ENCODE data around the gene B4GALT2.
A peak's percentile ranks its signal among the peaks of the same experiment; 100 is the strongest.

The B4GALT2 gene, protein sequence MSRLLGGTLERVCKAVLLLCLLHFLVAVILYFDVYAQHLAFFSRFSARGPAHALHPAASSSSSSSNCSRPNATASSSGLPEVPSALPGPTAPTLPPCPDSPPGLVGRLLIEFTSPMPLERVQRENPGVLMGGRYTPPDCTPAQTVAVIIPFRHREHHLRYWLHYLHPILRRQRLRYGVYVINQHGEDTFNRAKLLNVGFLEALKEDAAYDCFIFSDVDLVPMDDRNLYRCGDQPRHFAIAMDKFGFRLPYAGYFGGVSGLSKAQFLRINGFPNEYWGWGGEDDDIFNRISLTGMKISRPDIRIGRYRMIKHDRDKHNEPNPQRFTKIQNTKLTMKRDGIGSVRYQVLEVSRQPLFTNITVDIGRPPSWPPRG

DNA sequence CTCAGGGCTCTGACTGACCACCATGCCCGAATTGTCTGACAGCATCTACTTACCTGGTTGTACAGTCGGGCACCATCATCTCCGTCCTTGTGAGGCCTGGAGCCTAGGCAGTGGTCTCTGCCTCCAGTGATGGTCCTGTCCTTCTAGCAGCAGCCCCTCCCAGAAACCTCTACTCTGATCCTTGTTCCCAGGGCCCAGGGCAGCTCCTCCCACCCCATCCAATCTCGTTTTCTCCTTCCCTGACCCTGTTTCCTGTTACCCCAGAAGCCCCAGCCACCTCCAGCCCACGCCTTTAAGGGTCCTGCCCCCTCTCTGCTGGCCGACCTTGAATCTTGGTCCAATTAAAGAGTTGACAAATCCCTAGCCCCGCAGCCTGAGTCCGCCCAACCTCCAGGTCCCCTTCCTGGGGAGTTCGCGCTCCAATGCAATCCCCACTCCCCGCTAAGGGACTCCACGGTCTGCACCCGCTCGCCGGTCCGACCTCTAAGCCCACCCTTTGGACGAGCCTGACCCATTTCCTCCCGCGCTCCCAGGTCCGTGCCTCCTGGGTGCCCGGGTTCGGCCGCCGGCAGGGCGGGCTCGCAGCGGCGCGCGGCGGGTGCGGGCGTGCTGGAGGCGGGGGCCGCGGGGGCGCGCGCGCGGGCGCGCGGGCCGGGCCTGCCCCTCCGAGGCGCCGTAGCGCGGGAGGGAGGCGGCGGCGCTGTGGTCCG lies at the start of gene B4GALT2:
Gene B4GALT2 (plus strand): TSS at position 660 of the 710 bp plus-strand sequence. CDS start 1,951 bp downstream, outside the sequence.
- TF ChIP-seq ZNF274 (IDR thresholded peaks at IDR 0.05; ENCODE audit: low read depth, low read length): no peak
- H3K4me3 ChIP-seq (ENCODE audit: low read length): peak within 1 kb of the TSS; percentile 74

DNA sequence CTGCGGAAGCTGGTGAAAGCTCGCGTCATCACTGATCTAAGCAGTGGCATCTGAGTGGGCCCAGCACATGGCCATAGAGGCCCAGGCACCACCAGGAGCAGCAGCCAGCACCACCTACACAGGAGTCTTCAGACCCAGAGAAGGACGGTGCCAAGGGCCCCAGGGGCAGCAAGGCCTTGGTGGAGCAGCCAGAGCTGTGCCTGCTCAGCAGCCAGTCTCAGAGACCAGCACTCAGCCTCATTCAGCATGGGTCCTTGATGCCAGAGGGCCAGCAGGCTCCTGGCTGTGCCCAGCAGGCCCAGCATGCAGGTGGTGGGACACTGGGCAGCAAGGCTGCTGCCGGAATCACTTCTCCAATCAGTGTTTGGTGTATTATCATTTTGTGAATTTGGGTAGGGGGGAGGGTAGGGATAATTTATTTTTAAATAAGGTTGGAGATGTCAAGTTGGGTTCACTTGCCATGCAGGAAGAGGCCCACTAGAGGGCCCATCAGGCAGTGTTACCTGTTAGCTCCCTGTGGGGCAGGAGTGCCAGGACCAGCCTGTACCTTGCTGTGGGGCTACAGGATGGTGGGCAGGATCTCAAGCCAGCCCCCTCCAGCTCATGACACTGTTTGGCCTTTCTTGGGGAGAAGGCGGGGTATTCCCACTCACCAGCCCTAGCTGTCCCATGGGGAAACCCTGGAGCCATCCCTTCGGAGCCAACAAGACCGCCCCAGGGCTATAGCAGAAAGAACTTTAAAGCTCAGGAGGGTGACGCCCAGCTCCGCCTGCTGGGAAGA lies 48.7 kb upstream of the B4GALT2 start:
- H3K4me3 ChIP-seq (ENCODE audit: low read length): no peak overlapping the region
- TF ChIP-seq ZNF274 (IDR thresholded peaks at IDR 0.05; ENCODE audit: low read depth, low read length): no peak

DNA sequence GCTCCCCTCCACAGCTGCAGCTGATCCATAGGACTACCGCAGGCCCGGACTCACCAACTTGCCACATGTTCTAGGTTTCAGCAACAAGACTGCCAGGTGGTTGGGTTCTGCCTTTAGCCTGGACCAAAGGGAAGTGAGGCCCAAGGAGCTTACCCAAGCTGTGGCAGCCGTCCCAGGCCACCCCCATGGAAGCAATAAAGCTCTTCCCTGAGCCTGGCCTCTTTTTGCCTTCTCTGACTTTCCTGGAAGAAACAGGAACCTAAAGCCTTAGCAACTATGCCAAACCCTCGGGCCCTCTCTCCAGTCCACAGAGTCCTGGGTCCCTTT lies 48.1 kb upstream of the B4GALT2 start:
- no peak for TF ChIP-seq ZNF274 (IDR thresholded peaks at IDR 0.05; ENCODE audit: low read depth, low read length)
- H3K4me3 ChIP-seq (ENCODE audit: low read length): no peak overlapping the region

DNA sequence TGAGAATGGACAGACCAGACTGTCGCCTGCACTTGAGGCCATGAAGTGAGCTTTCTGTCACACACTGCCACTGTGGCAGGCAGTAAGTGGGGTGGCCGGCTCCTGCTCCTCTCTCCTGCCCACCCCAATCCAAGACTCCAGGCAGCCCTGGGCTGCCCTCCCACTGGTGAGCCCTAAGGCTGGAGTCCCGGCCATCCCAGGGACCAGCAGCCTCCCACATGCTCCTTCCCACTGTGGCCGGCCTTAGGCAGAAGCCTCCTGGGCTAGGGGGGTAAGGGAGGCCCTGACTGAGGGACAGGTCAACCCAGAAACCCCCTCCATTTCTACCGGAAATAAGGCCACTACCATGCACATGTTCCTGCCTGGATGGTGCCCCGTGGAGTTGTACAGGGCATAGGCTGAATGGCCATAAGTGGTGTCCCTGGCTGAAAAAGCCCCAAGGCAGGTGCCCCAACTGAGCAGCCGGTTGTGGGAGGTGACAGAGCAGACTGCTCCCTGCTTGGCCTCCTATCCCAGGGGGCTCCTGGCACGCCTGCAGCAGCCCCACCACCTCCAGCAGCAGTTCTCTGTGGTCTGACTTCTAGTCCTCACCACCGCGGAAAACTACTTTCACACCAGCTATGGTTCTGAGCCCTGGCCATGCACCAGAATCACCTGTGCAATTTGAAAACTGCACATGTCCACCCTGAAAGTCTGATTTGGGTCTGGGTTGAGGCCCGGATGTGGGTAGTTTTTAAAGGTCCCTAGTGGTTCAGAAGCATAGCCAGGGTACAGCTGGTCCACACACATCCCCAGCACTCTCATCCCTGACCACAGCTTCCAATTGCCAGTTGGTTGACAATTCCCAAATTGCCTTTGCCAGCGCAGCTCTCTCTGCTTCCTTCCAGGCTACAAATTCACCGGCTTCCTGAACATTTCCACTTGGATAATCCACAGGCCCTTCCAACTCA lies 47.0 kb upstream of the B4GALT2 start:
- H3K4me3 ChIP-seq (ENCODE audit: low read length): no peak overlapping the region
- TF ChIP-seq ZNF274 (IDR thresholded peaks at IDR 0.05; ENCODE audit: low read depth, low read length): no peak

DNA sequence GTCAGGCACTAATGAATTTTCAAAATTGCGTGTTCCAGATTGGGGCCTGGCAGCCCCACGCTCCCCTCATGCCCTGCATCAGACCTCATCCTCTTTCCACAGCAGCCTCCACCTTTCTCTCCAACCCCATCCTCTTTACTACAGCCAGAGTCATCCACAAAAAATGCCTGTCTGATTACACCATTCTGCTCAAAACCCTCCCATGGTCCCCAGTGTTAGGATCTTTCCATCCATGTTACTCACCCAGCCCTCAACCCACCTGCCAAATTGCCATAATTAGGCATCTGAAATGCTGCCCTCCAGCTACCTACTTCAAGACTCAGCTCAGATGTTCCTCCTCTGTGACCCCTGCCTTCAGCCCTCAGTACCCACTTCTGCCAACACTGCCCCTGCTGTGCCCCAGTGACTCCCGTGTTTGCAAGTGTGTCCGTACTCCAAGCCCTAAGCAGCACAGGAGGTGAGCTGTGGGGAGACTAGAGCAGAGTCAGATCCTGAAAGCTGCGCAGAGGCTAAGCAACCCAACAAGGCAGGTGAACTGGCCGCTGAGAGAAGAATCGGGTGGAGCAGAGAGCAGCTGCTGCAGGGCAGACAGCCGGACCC lies 46.1 kb upstream of the B4GALT2 start:
- TF ChIP-seq ZNF274 (IDR thresholded peaks at IDR 0.05; ENCODE audit: low read depth, low read length): no peak
- H3K4me3 ChIP-seq (ENCODE audit: low read length): no peak overlapping the region

DNA sequence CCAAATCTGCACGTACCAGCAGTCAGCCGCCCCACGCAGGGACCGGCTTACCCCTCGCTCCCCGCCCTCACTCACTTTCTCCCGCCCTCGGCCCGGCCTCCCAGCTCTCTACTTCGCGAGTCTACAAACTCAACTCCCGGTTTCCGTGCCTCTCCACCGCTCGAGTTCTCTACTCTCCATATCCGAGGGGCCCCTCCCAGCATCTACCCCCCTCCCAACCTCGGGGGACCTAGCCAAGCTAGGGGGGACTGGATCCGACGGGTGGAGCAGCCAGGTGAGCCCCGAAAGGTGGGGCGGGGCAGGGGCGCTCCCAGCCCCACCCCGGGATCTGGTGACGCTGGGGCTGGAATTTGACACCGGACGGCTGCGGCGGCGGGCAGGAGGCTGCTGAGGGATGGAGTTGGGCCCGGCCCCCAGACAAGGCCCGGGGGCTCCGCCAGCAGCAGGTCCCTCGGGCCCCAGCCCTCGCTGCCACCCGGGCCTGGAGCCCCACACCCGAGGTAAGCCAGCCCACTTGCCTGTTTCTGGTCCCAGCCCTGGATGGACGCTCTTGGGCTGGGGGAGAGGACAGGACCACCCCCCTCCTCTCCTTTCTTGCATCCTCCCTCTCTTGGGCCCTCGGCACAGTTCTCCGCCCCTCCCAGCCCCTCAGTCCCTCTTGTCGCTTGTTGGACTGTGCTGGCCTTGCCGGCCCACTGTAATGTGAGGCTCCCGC lies 45.5 kb upstream of the B4GALT2 start, which contains the start of gene ARTN:
Gene ARTN (plus strand): TSS at position 416 of the 715 bp plus-strand sequence. CDS start 1,856 bp downstream, outside the sequence.
- no peak for TF ChIP-seq ZNF274 (IDR thresholded peaks at IDR 0.05; ENCODE audit: low read depth, low read length)
- no peak within 1 kb of the TSS for H3K4me3 ChIP-seq (ENCODE audit: low read length)

DNA sequence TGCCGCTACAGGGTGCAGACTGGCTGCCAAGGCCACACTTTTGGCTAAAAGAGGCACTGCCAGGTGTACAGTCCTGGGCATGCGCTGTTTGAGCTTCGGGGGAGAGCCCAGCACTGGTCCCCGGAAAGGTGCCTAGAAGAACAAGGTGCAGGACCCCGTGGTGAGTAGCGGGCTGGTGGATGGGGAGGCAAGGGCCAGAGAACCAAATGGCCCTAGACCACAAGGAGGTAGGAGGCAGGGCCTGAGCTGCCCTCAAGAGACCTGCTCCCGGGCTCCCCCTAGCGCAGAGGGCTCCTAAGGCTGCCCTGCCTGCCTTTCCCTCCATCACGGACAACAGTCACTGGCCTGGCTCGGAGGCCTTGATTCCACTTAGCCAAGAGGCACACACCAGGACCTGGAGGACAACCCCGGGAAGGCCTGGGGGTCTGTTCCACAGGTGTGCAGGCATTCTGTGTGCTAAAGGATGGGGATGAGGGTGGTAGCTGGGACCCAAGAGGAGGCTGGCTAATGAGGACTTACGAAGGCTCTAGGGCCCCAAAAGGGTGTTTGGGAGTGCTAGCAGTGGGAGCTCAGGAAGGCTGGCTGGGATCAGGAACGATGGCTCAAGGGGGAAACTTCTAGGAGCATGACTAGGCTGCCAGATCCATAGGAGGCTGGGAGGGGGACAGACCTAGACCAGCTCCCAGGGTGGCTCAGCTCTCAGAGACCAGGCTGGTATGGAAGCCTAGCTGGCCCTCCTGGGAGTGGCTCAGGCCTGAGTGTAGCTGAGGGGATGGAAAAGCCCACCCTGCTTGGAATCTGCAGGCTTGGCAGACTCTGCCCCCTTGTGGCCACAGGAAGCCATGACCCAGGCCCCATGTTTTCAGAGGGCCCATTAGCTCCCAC lies 44.7 kb upstream of the B4GALT2 start:
- no peak for TF ChIP-seq ZNF274 (IDR thresholded peaks at IDR 0.05; ENCODE audit: low read depth, low read length)
- no peak overlapping the region for H3K4me3 ChIP-seq (ENCODE audit: low read length)

DNA sequence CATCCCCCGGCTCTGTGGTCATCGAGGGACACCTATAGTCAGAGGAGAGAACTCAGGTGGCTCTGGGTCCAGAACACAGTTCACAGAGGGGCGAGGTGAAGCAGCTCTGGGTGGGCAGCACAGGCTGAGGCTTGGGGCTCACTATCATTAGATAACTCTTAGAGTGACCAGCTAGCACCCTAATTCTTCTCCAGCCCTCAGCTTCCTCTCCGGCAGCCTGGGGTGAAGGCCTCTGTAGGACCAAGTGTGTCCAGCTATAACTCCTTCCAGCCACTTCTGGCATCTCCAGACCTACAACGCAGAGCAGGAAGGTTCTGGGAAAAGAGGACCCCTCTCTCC lies 44.1 kb upstream of the B4GALT2 start:
- no peak overlapping the region for H3K4me3 ChIP-seq (ENCODE audit: low read length)
- no peak for TF ChIP-seq ZNF274 (IDR thresholded peaks at IDR 0.05; ENCODE audit: low read depth, low read length)

DNA sequence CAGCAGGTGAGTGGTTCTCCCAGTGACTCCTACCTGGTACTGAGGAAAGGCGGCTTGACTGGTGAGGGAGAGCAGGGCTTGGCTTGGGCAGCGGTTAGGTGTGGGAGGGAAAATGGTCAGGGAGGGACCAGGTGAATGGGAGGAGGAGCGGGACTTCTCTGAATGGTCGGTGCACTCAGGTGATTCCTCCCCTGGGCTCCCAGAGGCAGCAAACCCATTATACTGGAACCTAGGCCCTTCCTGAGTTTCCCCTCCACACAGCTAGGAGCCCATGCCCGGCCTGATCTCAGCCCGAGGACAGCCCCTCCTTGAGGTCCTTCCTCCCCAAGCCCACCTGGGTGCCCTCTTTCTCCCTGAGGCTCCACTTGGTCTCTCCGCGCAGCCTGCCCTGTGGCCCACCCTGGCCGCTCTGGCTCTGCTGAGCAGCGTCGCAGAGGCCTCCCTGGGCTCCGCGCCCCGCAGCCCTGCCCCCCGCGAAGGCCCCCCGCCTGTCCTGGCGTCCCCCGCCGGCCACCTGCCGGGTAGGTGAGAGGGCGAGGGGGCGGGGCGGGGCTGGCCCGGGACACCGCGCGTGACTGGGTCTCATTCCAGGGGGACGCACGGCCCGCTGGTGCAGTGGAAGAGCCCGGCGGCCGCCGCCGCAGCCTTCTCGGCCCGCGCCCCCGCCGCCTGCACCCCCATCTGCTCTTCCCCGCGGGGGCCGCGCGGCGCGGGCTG lies 43.1 kb upstream of the B4GALT2 start:
- H3K4me3 ChIP-seq (ENCODE audit: low read length): no peak overlapping the region
- TF ChIP-seq ZNF274 (IDR thresholded peaks at IDR 0.05; ENCODE audit: low read depth, low read length): no peak

DNA sequence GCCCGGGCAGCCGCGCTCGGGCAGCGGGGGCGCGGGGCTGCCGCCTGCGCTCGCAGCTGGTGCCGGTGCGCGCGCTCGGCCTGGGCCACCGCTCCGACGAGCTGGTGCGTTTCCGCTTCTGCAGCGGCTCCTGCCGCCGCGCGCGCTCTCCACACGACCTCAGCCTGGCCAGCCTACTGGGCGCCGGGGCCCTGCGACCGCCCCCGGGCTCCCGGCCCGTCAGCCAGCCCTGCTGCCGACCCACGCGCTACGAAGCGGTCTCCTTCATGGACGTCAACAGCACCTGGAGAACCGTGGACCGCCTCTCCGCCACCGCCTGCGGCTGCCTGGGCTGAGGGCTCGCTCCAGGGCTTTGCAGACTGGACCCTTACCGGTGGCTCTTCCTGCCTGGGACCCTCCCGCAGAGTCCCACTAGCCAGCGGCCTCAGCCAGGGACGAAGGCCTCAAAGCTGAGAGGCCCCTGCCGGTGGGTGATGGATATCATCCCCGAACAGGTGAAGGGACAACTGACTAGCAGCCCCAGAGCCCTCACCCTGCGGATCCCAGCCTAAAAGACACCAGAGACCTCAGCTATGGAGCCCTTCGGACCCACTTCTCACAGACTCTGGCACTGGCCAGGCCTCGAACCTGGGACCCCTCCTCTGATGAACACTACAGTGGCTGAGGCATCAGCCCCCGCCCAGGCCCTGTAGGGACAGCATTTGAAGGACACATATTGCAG lies 42.4 kb upstream of the B4GALT2 start:
- TF ChIP-seq ZNF274 (IDR thresholded peaks at IDR 0.05; ENCODE audit: low read depth, low read length): no peak
- no peak overlapping the region for H3K4me3 ChIP-seq (ENCODE audit: low read length)
